Prostate gland (tissue), 2 donors: Measurements from ENCODE around the gene FRMD4A. TPM values are rescaled to one million over a fixed set of nuclear protein-coding genes. Genes with fewer than 3 reads are reported as not detected.

ENCODE experiments used
- DNase-seq: peaks from one replicate; pipeline ENCODE4 v3.0.0-alpha.2; 2019; ENCODE audit warnings: low spot score
- H3K27ac ChIP-seq, 2 donors: fragments of 200-600 bp; sonication (generic); 2 replicates each; pipeline ENCODE4 v1.5.1; 2017 to 2019
- H3K27me3 ChIP-seq: fragments of 200-600 bp; sonication (generic); replicated peaks from 2 replicates; pipeline ENCODE4 v1.5.1; 2019; ENCODE audit not compliant: insufficient read depth
- H3K36me3 ChIP-seq, 2 donors: fragments of 200-600 bp; sonication (generic); 1 replicate in 1 of 2; 2 replicates in 1 of 2; pipeline versions ENCODE4 v1.5.1 to v1.8.1; 2017 to 2019
- H3K4me1 ChIP-seq: fragments of 200-600 bp; sonication (generic); replicated peaks from 2 replicates; pipeline ENCODE4 v1.5.1; 2019
- H3K4me3 ChIP-seq, 2 donors: fragments of 200-600 bp; sonication (generic); 2 replicates each; pipeline ENCODE4 v1.5.1; 2017 to 2019
- H3K9me3 ChIP-seq: fragments of 200-600 bp; sonication (generic); 2 replicates; pipeline ENCODE4 v1.5.1; 2017
- CTCF ChIP-seq, 4 experiments: fragments of 200-600 bp in 2 of 4; fragments of 450-650 bp in 2 of 4; sonication (generic) in 2 of 4; IDR thresholded peaks; 1 replicate in 3 of 4; 2 replicates in 1 of 4; pipeline ENCODE4 v1.5.1; 2016 to 2019; ENCODE audit warnings: antibody characterized with exemption in 4 of 4, mild to moderate bottlenecking in 2 of 4, moderate library complexity in 2 of 4
- POLR2A ChIP-seq: fragments of 450-650 bp; IDR thresholded peaks from one replicate; pipeline ENCODE4 v1.6.1; 2016; ENCODE audit warnings: antibody characterized with exemption, mild to moderate bottlenecking
- POLR2AphosphoS5 ChIP-seq: sonication (generic); formaldehyde crosslinking; IDR thresholded peaks from one replicate; pipeline ENCODE4 v1.6.1; 2017; ENCODE audit warnings: antibody characterized with exemption
- WGBS: methylation state at CpG from one replicate; pipeline ENCODE4 v1.1.5; 2018; 5-methylcytosine and 5-hydroxymethylcytosine counted together
- intact Hi-C: fragments of 100-400 bp; cut with DNase I; formaldehyde crosslinking; loops from one replicate; pipeline ENCODE4 v1.14.2; 2022
- total RNA-seq, 2 donors: library from RNA; depleted of rRNA; stranded (reverse); fragments of >200 nt; gene quantifications; one replicate each; pipeline ENCODE4 v1.1.0, GENCODE V29; 2016

Gene FRMD4A
- total RNA-seq, 2 donors from 2014 or later, result 38.0 to 53.2 TPM

GRCh38 chr10:14066106-14066505, 264.6 kb downstream of the FRMD4A start:
- no peaks in the 10 kb centered on the region for H3K4me1 ChIP-seq
- no peak for DNase-seq
- H3K4me3 ChIP-seq, result no peak overlapping the region
- no peaks in the 10 kb centered on the region for H3K9me3 ChIP-seq
- H3K27me3 ChIP-seq, result no peaks in the 10 kb centered on the region
- WGBS, result 79% methylated on average over 2 of the region's 2 CpGs
- TF ChIP-seq POLR2A (no peak), POLR2AphosphoS5 (no peak), CTCF (IDR thresholded peaks at IDR 0.05) (no peak)
- intact Hi-C loops, result no loop called here
- H3K36me3 ChIP-seq, result no peaks in the 10 kb centered on the region
- no peak overlapping the region for H3K27ac ChIP-seq

- H3K36me3 ChIP-seq, result no peaks in the 10 kb centered on the region
- H3K27me3 ChIP-seq, result no peaks in the 10 kb centered on the region
- TF ChIP-seq POLR2A (no peak), CTCF (IDR thresholded peaks at IDR 0.05) (no peak), POLR2AphosphoS5 (no peak)
- intact Hi-C loops, result no loop called here
- no peak overlapping the region for H3K4me3 ChIP-seq
- H3K4me1 ChIP-seq, result no peaks in the 10 kb centered on the region
- no peak overlapping the region for H3K27ac ChIP-seq
- no peaks in the 10 kb centered on the region for H3K9me3 ChIP-seq
- WGBS, result 79% methylated on average over 8 of the region's 8 CpGs
- no peak for DNase-seq
Measured at GRCh38 chr10:14063531-14064285, 267.0 kb downstream of the FRMD4A start.

GRCh38 chr10:14062528-14063260, 268.0 kb downstream of the FRMD4A start:
- TF ChIP-seq CTCF (IDR thresholded peaks at IDR 0.05), result no peak
- TF ChIP-seq POLR2AphosphoS5, result no peak
- no peak for TF ChIP-seq POLR2A
- Histone ChIP-seq H3K36me3 (no peaks in the 10 kb centered on the region), H3K4me1 (no peaks in the 10 kb centered on the region), H3K27me3 (no peaks in the 10 kb centered on the region), H3K9me3 (no peaks in the 10 kb centered on the region), H3K4me3 (no peak overlapping the region), H3K27ac (no peak overlapping the region)
- no peak for DNase-seq
- 95% methylated on average over 11 of the region's 11 CpGs for WGBS
- intact Hi-C loops, result no loop called here

GRCh38 chr10:14060320-14061070, 270.2 kb downstream of the FRMD4A start:
- Histone ChIP-seq H3K36me3 (no peaks in the 10 kb centered on the region), H3K27ac (no peak overlapping the region)
- WGBS, result 69% methylated on average over 2 of the region's 2 CpGs

GRCh38 chr10:14056610-14057332, 274.0 kb downstream of the FRMD4A start:
- intact Hi-C loops, result no loop called here
- H3K4me1 ChIP-seq, result no peaks in the 10 kb centered on the region
- no peaks in the 10 kb centered on the region for H3K9me3 ChIP-seq
- H3K27me3 ChIP-seq, result no peaks in the 10 kb centered on the region
- WGBS, result 65% methylated on average over 6 of the region's 6 CpGs
- TF ChIP-seq CTCF (IDR thresholded peaks at IDR 0.05) (no peak), POLR2A (no peak), POLR2AphosphoS5 (no peak)
- no peak for DNase-seq
- H3K36me3 ChIP-seq, result no peaks in the 10 kb centered on the region
- no peak overlapping the region for H3K4me3 ChIP-seq
- H3K27ac ChIP-seq, result no peak overlapping the region

More at GRCh38 chr10:14060320-14061070, 270.2 kb downstream of the FRMD4A start:
- Histone ChIP-seq H3K4me1 (no peaks in the 10 kb centered on the region), H3K9me3 (no peaks in the 10 kb centered on the region), H3K4me3 (no peak overlapping the region), H3K27me3 (no peaks in the 10 kb centered on the region)
- no peak for DNase-seq
- intact Hi-C loops, result no loop called here
- TF ChIP-seq POLR2A, result no peak
- no peak for TF ChIP-seq POLR2AphosphoS5
